Testis (tissue), 3 donors: Measurements from ENCODE around the gene APOH. TPM values are rescaled to one million over a fixed set of nuclear protein-coding genes. Genes with fewer than 3 reads are reported as not detected.

Experiments used
- DNase-seq: peaks from one replicate; pipeline ENCODE4 v3.0.0-alpha.2; 2019
- H3K27ac ChIP-seq, 2 donors: fragments of 200-600 bp; sonication (generic); one replicate each; pipeline ENCODE4 v1.5.1; 2019
- H3K27me3 ChIP-seq: fragments of 200-600 bp; sonication (generic); one replicate; pipeline ENCODE4 v1.5.1; 2019
- H3K36me3 ChIP-seq: fragments of 200-600 bp; sonication (generic); one replicate; pipeline ENCODE4 v1.5.1; 2017; ENCODE audit warnings: low read depth; ENCODE audit errors: missing control alignments
- H3K4me1 ChIP-seq: fragments of 200-600 bp; sonication (generic); one replicate; pipeline ENCODE4 v1.5.1; 2019
- H3K4me3 ChIP-seq, 2 donors: fragments of 200-600 bp; sonication (generic); one replicate each; pipeline ENCODE4 v1.5.1; 2017 to 2019
- H3K9me3 ChIP-seq: fragments of 200-600 bp; sonication (generic); one replicate; pipeline ENCODE4 v1.5.1; 2017
- POLR2A ChIP-seq: fragments of 450-650 bp; IDR thresholded peaks from one replicate; pipeline ENCODE4 v1.6.1; 2017; ENCODE audit warnings: antibody characterized with exemption, mild to moderate bottlenecking, moderate library complexity
- WGBS, 2 donors: methylation state at CpG; one replicate each; pipeline ENCODE4 v1.1.5; 2018; 5-methylcytosine and 5-hydroxymethylcytosine counted together
- intact Hi-C: fragments of 100-400 bp; cut with DNase I; formaldehyde crosslinking; loops from one replicate; pipeline ENCODE4 v1.15.1; 2023; ENCODE audit warnings: low total_unique reads
- polyA plus RNA-seq: library from polyadenylated mRNA; stranded (reverse); fragments of 350-450 nt; fragmentation: Illumina TruSeq; extraction: RNeasy Lipid Tissue Mini Kit (QIAGEN cat#74804); gene quantifications from one replicate; pipeline ENCODE4 v1.2.3, GENCODE V29; 2014; ENCODE audit warnings: low read depth, low replicate concordance; ENCODE audit not compliant: insufficient read depth
- total RNA-seq, 2 donors: library from RNA; depleted of rRNA; stranded (reverse); fragments of >200 nt; gene quantifications; one replicate each; pipeline ENCODE4 v1.2.3, GENCODE V29; 2016
- TF ChIP-seq, protein P1 (sequence below), 3 experiments: fragments of 450-650 bp in 2 of 3; fragments of 200-600 bp in 1 of 3; sonication (generic) in 1 of 3; IDR thresholded peaks; one replicate each; pipeline ENCODE4 v1.5.1; 2016 to 2019; ENCODE audit warnings: antibody characterized with exemption in 3 of 3, mild to moderate bottlenecking in 2 of 3, moderate library complexity in 1 of 3

APOH gene
- total and polyA plus RNA-seq, 3 donors from 2014 or later, result 0.63 to 1.2 (median 0.74) TPM

GRCh38 chr17:66264696-66265095 lies 35.5 kb upstream of the APOH start:
- no peaks in the 10 kb centered on the region for H3K9me3 ChIP-seq
- no peaks in the 10 kb centered on the region for H3K27me3 ChIP-seq
- H3K4me1 ChIP-seq, result no peaks in the 10 kb centered on the region
- no peak overlapping the region for H3K27ac ChIP-seq
- H3K36me3 ChIP-seq, result no peaks in the 10 kb centered on the region
- no peak for DNase-seq
- no peak for TF ChIP-seq POLR2A
- TF ChIP-seq, protein P1, sequence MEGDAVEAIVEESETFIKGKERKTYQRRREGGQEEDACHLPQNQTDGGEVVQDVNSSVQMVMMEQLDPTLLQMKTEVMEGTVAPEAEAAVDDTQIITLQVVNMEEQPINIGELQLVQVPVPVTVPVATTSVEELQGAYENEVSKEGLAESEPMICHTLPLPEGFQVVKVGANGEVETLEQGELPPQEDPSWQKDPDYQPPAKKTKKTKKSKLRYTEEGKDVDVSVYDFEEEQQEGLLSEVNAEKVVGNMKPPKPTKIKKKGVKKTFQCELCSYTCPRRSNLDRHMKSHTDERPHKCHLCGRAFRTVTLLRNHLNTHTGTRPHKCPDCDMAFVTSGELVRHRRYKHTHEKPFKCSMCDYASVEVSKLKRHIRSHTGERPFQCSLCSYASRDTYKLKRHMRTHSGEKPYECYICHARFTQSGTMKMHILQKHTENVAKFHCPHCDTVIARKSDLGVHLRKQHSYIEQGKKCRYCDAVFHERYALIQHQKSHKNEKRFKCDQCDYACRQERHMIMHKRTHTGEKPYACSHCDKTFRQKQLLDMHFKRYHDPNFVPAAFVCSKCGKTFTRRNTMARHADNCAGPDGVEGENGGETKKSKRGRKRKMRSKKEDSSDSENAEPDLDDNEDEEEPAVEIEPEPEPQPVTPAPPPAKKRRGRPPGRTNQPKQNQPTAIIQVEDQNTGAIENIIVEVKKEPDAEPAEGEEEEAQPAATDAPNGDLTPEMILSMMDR (IDR thresholded peaks at IDR 0.05), result no peak
- intact Hi-C loops, result no loop called here
- H3K4me3 ChIP-seq, result no peak overlapping the region
- WGBS, 2 donors, result 89 to 99% methylated on average over 5 of the region's 5 CpGs

- no peak overlapping the region for H3K27ac ChIP-seq
- H3K9me3 ChIP-seq, result no peaks in the 10 kb centered on the region
- intact Hi-C loops, result no loop called here
- no peak for TF ChIP-seq POLR2A
- TF ChIP-seq, protein P1 (IDR thresholded peaks at IDR 0.05), result no peak
- no peaks in the 10 kb centered on the region for H3K36me3 ChIP-seq
- no peaks in the 10 kb centered on the region for H3K27me3 ChIP-seq
- no peak for DNase-seq
- WGBS, 2 donors, result 64 to 74% methylated on average over 2 of the region's 2 CpGs
- no peaks in the 10 kb centered on the region for H3K4me1 ChIP-seq
- no peak overlapping the region for H3K4me3 ChIP-seq
Observed at GRCh38 chr17:66262767-66263166, 33.6 kb upstream of the APOH start.

GRCh38 chr17:66260688-66261087 lies 31.5 kb upstream of the APOH start:
- Histone ChIP-seq H3K36me3 (no peaks in the 10 kb centered on the region), H3K27me3 (no peaks in the 10 kb centered on the region), H3K4me3 (no peak overlapping the region), H3K4me1 (no peaks in the 10 kb centered on the region), H3K9me3 (no peaks in the 10 kb centered on the region), H3K27ac (no peak overlapping the region)
- DNase-seq, result no peak
- WGBS, 2 donors, result 21 to 100% methylated on average over 1 of the region's 1 CpG
- intact Hi-C loops, result no loop called here
- TF ChIP-seq POLR2A, result no peak
- TF ChIP-seq, protein P1 (IDR thresholded peaks at IDR 0.05), result no peak

- intact Hi-C loops, result no loop called here
- WGBS, 2 donors, result 87 to 99% methylated on average over 6 of the region's 6 CpGs
- DNase-seq, result no peak
- no peaks in the 10 kb centered on the region for H3K4me1 ChIP-seq
- H3K27me3 ChIP-seq, result no peaks in the 10 kb centered on the region
- no peak overlapping the region for H3K4me3 ChIP-seq
- no peaks in the 10 kb centered on the region for H3K36me3 ChIP-seq
- no peak for TF ChIP-seq POLR2A
- H3K9me3 ChIP-seq, result no peaks in the 10 kb centered on the region
- no peak overlapping the region for H3K27ac ChIP-seq
Observed at GRCh38 chr17:66260275-66260674, 31.1 kb upstream of the APOH start.

DNA sequence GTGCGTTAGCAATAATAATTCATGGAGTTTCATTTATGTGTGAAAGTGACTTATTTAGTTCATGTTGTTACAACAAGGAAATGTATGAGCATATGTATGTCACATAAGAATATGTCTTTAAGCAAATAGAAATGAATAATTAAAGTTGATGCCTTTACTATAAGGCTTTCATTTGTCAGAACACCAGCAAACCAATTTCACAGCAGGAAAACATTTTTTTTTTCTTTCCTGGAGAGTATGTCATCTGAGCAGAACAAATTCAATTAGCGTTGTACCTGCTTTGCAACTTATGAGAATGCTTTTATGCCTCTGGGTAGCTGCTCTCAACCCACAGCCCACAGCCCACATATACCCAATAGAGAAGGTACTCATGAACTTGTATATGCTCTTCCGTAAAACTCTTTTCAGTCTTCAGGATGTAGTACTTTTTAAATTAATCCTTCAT lies 26.3 kb upstream of the APOH start:
- DNase-seq, result no peak
- H3K4me3 ChIP-seq, result no peak overlapping the region
- H3K4me1 ChIP-seq, result no peaks in the 10 kb centered on the region
- intact Hi-C loops, result no loop called here
- H3K27ac ChIP-seq, result no peak overlapping the region
- TF ChIP-seq POLR2A, result no peak
- TF ChIP-seq, protein P1 (IDR thresholded peaks at IDR 0.05), result no peak
- no peaks in the 10 kb centered on the region for H3K9me3 ChIP-seq
- WGBS, 2 donors, result 80 to 88% methylated on average over 3 of the region's 3 CpGs
- H3K27me3 ChIP-seq, result no peaks in the 10 kb centered on the region
- no peaks in the 10 kb centered on the region for H3K36me3 ChIP-seq
